ENCODE data around the gene KRTAP12-1.
"Not testable (repeated sequence)": the region's sequence is repeated elsewhere in the genome, so short reads cannot be mapped to it uniquely, and the experiment has no call there.

Gene KRTAP12-1

GRCh38 chr21:44697811-44698734 is 16.1 kb upstream of the KRTAP12-1 start:
- Mint-ChIP-seq H3K36me3 (no peaks in the 10 kb centered on the region), H3K27ac (no peak overlapping the region), H3K4me3 (no peak overlapping the region), H3K9me3 (peaks cover 3% of the 10 kb centered on the region), H3K4me1 (peaks cover 3% of the 10 kb centered on the region), H3K27me3 (peaks cover 84% of the 10 kb centered on the region)
- CTCF ChIA-PET = interaction anchor here (1.7 kb wide), 1 partner anchor 188 kb away, joined by 4 read pairs; no protein-coding TSS in a partner anchor
- DNase-seq = no peak

GRCh38 chr21:44697172-44697810 is 15.3 kb upstream of the KRTAP12-1 start, which contains the start of gene KRTAP10-12:
Gene KRTAP10-12, plus strand, starts transcription at chr21:44697172. Its CDS starts 30 bp downstream, at chr21:44697202.
- H3K36me3 Mint-ChIP-seq, DNase-seq, H3K27ac Mint-ChIP-seq, H3K4me1 Mint-ChIP-seq, H3K4me3 Mint-ChIP-seq: not testable (repeated sequence)
- CTCF ChIA-PET = interaction anchor here (1.4 kb wide), 1 partner anchor 96 kb away, joined by 3 read pairs; no protein-coding TSS in a partner anchor
- Mint-ChIP-seq H3K9me3 (peaks cover 10% of the 10 kb centered on the region), H3K27me3 (peaks cover 76% of the 10 kb centered on the region)

- peaks cover 10% of the 10 kb centered on the region for H3K9me3 Mint-ChIP-seq
- no peak overlapping the region for H3K4me3 Mint-ChIP-seq
- H3K27me3 Mint-ChIP-seq = peaks cover 69% of the 10 kb centered on the region
- no peak for DNase-seq
- H3K27ac Mint-ChIP-seq = no peak overlapping the region
- CTCF ChIA-PET = interaction anchor here (1.4 kb wide), 1 partner anchor 97 kb away, joined by 3 read pairs; no protein-coding TSS in a partner anchor
- no peaks in the 10 kb centered on the region for H3K36me3 Mint-ChIP-seq
- H3K4me1 Mint-ChIP-seq = peaks cover 3% of the 10 kb centered on the region
Measured at GRCh38 chr21:44696572-44696971, 14.6 kb upstream of the KRTAP12-1 start.

DNA sequence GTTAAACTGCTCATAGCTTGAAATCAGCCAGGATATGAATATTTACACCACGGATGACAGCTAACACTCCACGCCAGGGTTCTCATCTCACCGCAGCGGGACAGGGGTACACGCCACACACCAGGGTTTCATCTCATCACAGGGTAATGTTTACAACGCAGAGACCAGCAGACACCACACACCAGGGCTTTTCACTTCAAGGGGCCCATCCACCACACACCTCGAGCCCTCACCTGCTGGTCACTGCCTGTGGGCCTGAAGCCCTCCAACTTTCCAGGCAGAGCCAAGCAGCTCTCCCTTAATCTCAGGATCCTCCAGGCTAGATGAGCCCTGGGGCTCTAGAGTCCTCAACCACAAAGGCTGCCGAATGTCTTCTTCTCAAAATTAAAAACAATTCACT is 13.7 kb upstream of the KRTAP12-1 start:
- CTCF ChIA-PET = no interaction called here
- Mint-ChIP-seq H3K36me3 (no peaks in the 10 kb centered on the region), H3K9me3 (peaks cover 10% of the 10 kb centered on the region), H3K27ac (no peak overlapping the region), H3K27me3 (peaks cover 64% of the 10 kb centered on the region), H3K4me1 (peaks cover 3% of the 10 kb centered on the region), H3K4me3 (no peak overlapping the region)
- no peak for DNase-seq

- Mint-ChIP-seq H3K36me3 (no peaks in the 10 kb centered on the region), H3K27me3 (peaks cover 63% of the 10 kb centered on the region), H3K4me1 (peaks cover 3% of the 10 kb centered on the region), H3K27ac (no peak overlapping the region), H3K4me3 (no peak overlapping the region), H3K9me3 (peaks cover 10% of the 10 kb centered on the region)
- CTCF ChIA-PET = no interaction called here
- DNase-seq = no peak
Measured at GRCh38 chr21:44695184-44695583, 13.2 kb upstream of the KRTAP12-1 start.

GRCh38 chr21:44694776-44695175 is 12.8 kb upstream of the KRTAP12-1 start:
- Mint-ChIP-seq H3K27me3 (peaks cover 63% of the 10 kb centered on the region), H3K4me3 (no peak overlapping the region), H3K4me1 (peaks cover 3% of the 10 kb centered on the region), H3K9me3 (peaks cover 10% of the 10 kb centered on the region), H3K27ac (no peak overlapping the region), H3K36me3 (no peaks in the 10 kb centered on the region)
- CTCF ChIA-PET = interaction anchor here (0.9 kb wide), 1 partner anchor 48 kb away, joined by 3 read pairs; no protein-coding TSS in a partner anchor
- DNase-seq = no peak

- H3K4me1 Mint-ChIP-seq = peaks cover 3% of the 10 kb centered on the region
Measured at GRCh38 chr21:44692798-44693512, 11.0 kb upstream of the KRTAP12-1 start.

GRCh38 chr21:44691686-44692085 is 9.7 kb upstream of the KRTAP12-1 start:
- Mint-ChIP-seq H3K27me3 (peaks cover 57% of the 10 kb centered on the region), H3K36me3 (no peaks in the 10 kb centered on the region), H3K4me1 (peaks cover 4% of the 10 kb centered on the region), H3K27ac (no peak overlapping the region), H3K9me3 (peaks cover 10% of the 10 kb centered on the region), H3K4me3 (no peak overlapping the region)
- CTCF ChIA-PET = no interaction called here
- no peak for DNase-seq

More at GRCh38 chr21:44692798-44693512, 11.0 kb upstream of the KRTAP12-1 start:
- Mint-ChIP-seq H3K36me3 (no peaks in the 10 kb centered on the region), H3K27ac (no peak overlapping the region), H3K4me3 (no peak overlapping the region), H3K27me3 (peaks cover 57% of the 10 kb centered on the region), H3K9me3 (peaks cover 10% of the 10 kb centered on the region)
- CTCF ChIA-PET = no interaction called here
- no peak for DNase-seq

- CTCF ChIA-PET, H3K4me3 Mint-ChIP-seq, H3K27ac Mint-ChIP-seq, H3K36me3 Mint-ChIP-seq, DNase-seq: not testable (repeated sequence)
- peaks cover 42% of the 10 kb centered on the region for H3K27me3 Mint-ChIP-seq
- peaks cover 10% of the 10 kb centered on the region for H3K9me3 Mint-ChIP-seq
- peaks cover 10% of the 10 kb centered on the region for H3K4me1 Mint-ChIP-seq
Measured at GRCh38 chr21:44689740-44690139, 7.8 kb upstream of the KRTAP12-1 start.

DNA sequence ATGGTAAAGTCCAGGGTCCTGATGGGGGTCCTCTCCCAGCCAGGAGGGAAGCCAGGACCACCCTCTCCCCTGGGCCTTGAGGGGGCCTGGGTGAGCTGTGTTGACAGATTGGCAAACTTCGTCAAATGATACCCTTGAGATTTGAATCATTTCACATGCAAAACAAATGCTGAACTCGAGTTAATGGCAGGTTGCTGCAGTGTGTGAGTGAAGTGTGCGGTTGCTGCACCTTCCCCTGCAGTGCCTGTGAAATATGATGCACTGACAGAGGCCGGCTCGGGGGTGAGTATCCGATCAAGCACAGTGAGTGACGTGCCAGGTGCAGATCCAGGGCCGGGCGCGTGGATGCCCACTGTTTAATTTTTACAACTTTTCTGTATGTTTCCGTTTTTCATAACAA is 5.7 kb upstream of the KRTAP12-1 start:
- no peak for DNase-seq
- Mint-ChIP-seq H3K27ac (no peak overlapping the region), H3K36me3 (no peaks in the 10 kb centered on the region), H3K4me3 (no peak overlapping the region), H3K4me1 (peaks cover 7% of the 10 kb centered on the region), H3K9me3 (peaks cover 4% of the 10 kb centered on the region), H3K27me3 (peaks cover 46% of the 10 kb centered on the region)
- CTCF ChIA-PET = no interaction called here

DNA sequence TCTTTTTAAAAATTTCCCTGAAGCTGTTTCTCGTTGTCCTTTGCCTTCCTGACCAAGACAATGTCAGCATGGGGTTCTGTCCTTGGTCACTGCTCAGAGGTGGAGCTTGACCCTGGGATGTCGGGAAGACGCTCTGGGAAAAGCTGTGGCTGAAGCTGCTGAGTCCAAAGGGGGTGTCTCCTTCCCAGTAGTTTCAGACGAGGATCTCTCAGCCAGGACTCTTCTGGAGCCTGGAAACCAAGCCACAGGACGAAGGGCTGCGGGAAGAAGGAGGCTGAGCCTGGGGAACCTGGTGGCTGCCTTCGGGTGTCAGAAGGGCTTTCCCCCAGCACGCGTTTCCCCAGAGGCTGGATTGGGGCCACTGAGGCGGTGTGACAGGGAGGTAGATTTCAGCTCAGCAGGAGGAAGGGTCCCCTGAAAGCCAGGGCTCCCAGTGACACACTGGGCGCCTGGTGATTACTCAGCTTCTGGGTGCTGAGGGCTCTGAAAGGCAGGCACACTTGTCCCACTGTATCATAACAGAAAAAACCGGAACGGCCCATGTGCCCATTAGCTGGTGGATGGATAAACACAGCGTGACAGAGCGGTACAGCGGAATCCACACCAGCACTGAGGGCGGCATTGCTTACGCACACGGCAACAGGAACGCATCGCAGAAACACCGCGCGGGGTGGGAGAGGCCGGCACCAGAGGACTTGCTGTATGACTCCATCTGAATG is 5.0 kb upstream of the KRTAP12-1 start:
- no peak for DNase-seq
- Mint-ChIP-seq H3K4me3 (no peak overlapping the region), H3K27ac (no peak overlapping the region), H3K27me3 (peaks cover 49% of the 10 kb centered on the region), H3K9me3 (no peaks in the 10 kb centered on the region), H3K4me1 (peaks cover 7% of the 10 kb centered on the region), H3K36me3 (no peaks in the 10 kb centered on the region)
- CTCF ChIA-PET = no interaction called here

GRCh38 chr21:44686000-44686781 is 4.2 kb upstream of the KRTAP12-1 start:
- DNase-seq = no peak
- Mint-ChIP-seq H3K27ac (no peak overlapping the region), H3K27me3 (peaks cover 53% of the 10 kb centered on the region), H3K4me1 (peaks cover 7% of the 10 kb centered on the region), H3K9me3 (no peaks in the 10 kb centered on the region), H3K36me3 (no peaks in the 10 kb centered on the region), H3K4me3 (no peak overlapping the region)
- CTCF ChIA-PET = no interaction called here

GRCh38 chr21:44685050-44685449 is 3.1 kb upstream of the KRTAP12-1 start:
- DNase-seq, H3K36me3 Mint-ChIP-seq, H3K9me3 Mint-ChIP-seq, H3K27ac Mint-ChIP-seq, CTCF ChIA-PET, H3K4me3 Mint-ChIP-seq, H3K4me1 Mint-ChIP-seq: not testable (repeated sequence)
- H3K27me3 Mint-ChIP-seq = peaks cover 43% of the 10 kb centered on the region
